PC-3 (cell line): ENCODE data around the gene GTF2H4. TPM values are rescaled to one million over a fixed set of nuclear protein-coding genes. Genes with fewer than 3 reads are reported as not detected.
"Not testable (repeated sequence)": the region's sequence is repeated elsewhere in the genome, so short reads cannot be mapped to it uniquely, and the experiment has no call there.

Experiments
- ATAC-seq: fragments of 200-7000 bp; cut with Tn5 transposase; 2 replicates; pipeline ENCODE4 v1.9.1; 2020; ENCODE audit warnings: mild to moderate bottlenecking, moderate library complexity
- BruUV-seq: library from RNA; stranded (reverse); fragments of 400-500 nt; replicated peaks from 2 replicates; lab custom pipeline; 2021; lab: Mats Ljungman, UMichigan
- CTCF ChIA-PET: fragments of 300-600 bp; sonication (Branson Sonifier 250); formaldehyde crosslinking; loops from one replicate; lab custom pipeline; 2022; ENCODE audit warnings: antibody characterized with exemption; lab: Charles Lee
- POLR2A ChIA-PET: fragments of 300-600 bp; sonication (Branson Sonifier 250); formaldehyde crosslinking; loops from one replicate; lab custom pipeline; 2022; ENCODE audit warnings: antibody characterized with exemption; ENCODE audit not compliant: unreplicated experiment; lab: Charles Lee
- DNase-seq: peaks from one replicate; pipeline ENCODE4 v3.0.0-alpha.2; 2015
- H2AFZ ChIP-seq: fragments of 300-600 bp; sonication (generic); 2 replicates; pipeline ENCODE4 v1.6.0; 2016; ENCODE audit warnings: antibody characterized with exemption, low read length
- H3F3A ChIP-seq: fragments of 300-600 bp; sonication (generic); one replicate; pipeline ENCODE4 v1.6.0; 2017; ENCODE audit warnings: antibody characterized with exemption, low read length, control low read depth, mild to moderate bottlenecking; ENCODE audit not compliant: unreplicated experiment
- H3K27ac ChIP-seq: fragments of 300-600 bp; sonication (generic); 2 replicates; pipeline ENCODE4 v1.5.1; 2016; ENCODE audit warnings: mild to moderate bottlenecking, low read length
- H3K27me3 ChIP-seq: fragments of 300-600 bp; sonication (generic); 2 replicates; pipeline ENCODE4 v1.6.1; 2016; ENCODE audit warnings: low read length, mixed read lengths
- H3K36me3 ChIP-seq: fragments of 300-600 bp; sonication (generic); 2 replicates; pipeline ENCODE4 v1.6.1; 2016; ENCODE audit warnings: low read depth, mixed run types, low read length, mixed read lengths
- H3K4me1 ChIP-seq: fragments of 300-600 bp; sonication (generic); 2 replicates; pipeline ENCODE4 v1.5.1; 2016; ENCODE audit warnings: low read length; ENCODE audit not compliant: insufficient read depth
- H3K4me2 ChIP-seq: fragments of 300-600 bp; sonication (generic); 2 replicates; pipeline ENCODE4 v1.6.0; 2016; ENCODE audit warnings: low read length
- H3K4me3 ChIP-seq: fragments of 300-600 bp; sonication (generic); 2 replicates; pipeline ENCODE4 v1.5.1; 2016; ENCODE audit warnings: mild to moderate bottlenecking, low read length, mixed read lengths
- H3K79me2 ChIP-seq: fragments of 300-600 bp; sonication (generic); 2 replicates; pipeline ENCODE4 v1.6.1; 2017; ENCODE audit warnings: low read length, mixed read lengths
- H3K9ac ChIP-seq: fragments of 300-600 bp; sonication (generic); 2 replicates; pipeline ENCODE4 v1.6.0; 2016; ENCODE audit warnings: mild to moderate bottlenecking, low read length
- H3K9me2 ChIP-seq: fragments of 300-600 bp; sonication (generic); replicated peaks from 2 replicates; pipeline ENCODE4 v1.6.1; 2016; ENCODE audit warnings: mixed run types, low read length, mixed read lengths
- H3K9me3 ChIP-seq: fragments of 300-600 bp; sonication (generic); 2 replicates; pipeline ENCODE4 v1.6.1; 2016; ENCODE audit warnings: low read length, mixed read lengths
- H4K20me1 ChIP-seq: fragments of 300-600 bp; sonication (generic); 2 replicates; pipeline ENCODE4 v1.6.1; 2016; ENCODE audit warnings: low read length, mixed read lengths
- CTCF ChIP-seq: fragments of 300-600 bp; sonication (generic); conservative IDR thresholded peaks from 2 replicates; pipeline ENCODE4 v1.5.1; 2017; ENCODE audit warnings: antibody characterized with exemption, low read depth, mild to moderate bottlenecking, low read length
- EZH2 ChIP-seq: fragments of 300-600 bp; sonication (generic); IDR thresholded peaks from one replicate; pipeline ENCODE4 v1.6.1; 2017; ENCODE audit warnings: antibody characterized with exemption, mild to moderate bottlenecking, low read length; ENCODE audit not compliant: unreplicated experiment
- EZH2phosphoT487 ChIP-seq: fragments of 300-600 bp; sonication (generic); IDR thresholded peaks from 2 replicates; pipeline ENCODE4 v1.6.1; 2018; ENCODE audit warnings: mild to moderate bottlenecking, antibody characterized with exemption, low read length, borderline replicate concordance
- intact Hi-C: fragments of 100-400 bp; cut with micrococcal nuclease; formaldehyde crosslinking; loops from 2 replicates; pipeline ENCODE4 v1.9.0; 2023
- total RNA-seq: library from RNA; depleted of rRNA; stranded (reverse); fragments of >200 nt; gene quantifications from 2 replicates; pipeline ENCODE4 v1.2.3, GENCODE V29; 2014

Gene GTF2H4
- total RNA-seq, 1 experiment from 2014 or later: 28.7 TPM

GRCh38 chr6:30926644-30927043 lies 18.6 kb downstream of the GTF2H4 start:
- ATAC-seq (peak; percentile 65), DNase-seq (peak; percentile 52)
- H3K27me3 ChIP-seq: no peaks in the 10 kb centered on the region
- TF ChIP-seq EZH2: no peak
- TF ChIP-seq EZH2phosphoT487: no peak
- TF ChIP-seq CTCF: no peak
- H3K79me2 ChIP-seq: peaks cover 8% of the 10 kb centered on the region; the same call in 1 of the 2 replicates
- intact Hi-C loops: no loop called here
- no peak overlapping the region for H2AFZ ChIP-seq
- H3K9me2 ChIP-seq: no peaks in the 10 kb centered on the region
- H3K36me3 ChIP-seq: peaks cover 36% of the 10 kb centered on the region
- CTCF ChIA-PET: interaction anchor here (0.6 to 1.9 kb wide), 2 partner anchors 15 to 144 kb away, joined by 3 to 7 read pairs; no protein-coding TSS in a partner anchor
- H3F3A ChIP-seq: no peaks in the 10 kb centered on the region
- no peak overlapping the region for H3K9ac ChIP-seq
- BruUV-seq: no TSS peak
- H4K20me1 ChIP-seq: no peaks in the 10 kb centered on the region
- H3K27ac ChIP-seq: no peak overlapping the region
- no peak overlapping the region for H3K4me3 ChIP-seq
- no peaks in the 10 kb centered on the region for H3K9me3 ChIP-seq
- POLR2A ChIA-PET: interaction anchor here (0.7 kb wide), 1 partner anchor 77 kb away, joined by 4 read pairs; no protein-coding TSS in a partner anchor
- H3K4me2 ChIP-seq: no peak overlapping the region
- H3K4me1 ChIP-seq: peaks cover 32% of the 10 kb centered on the region

GRCh38 chr6:30927080-30927479 lies 19.1 kb downstream of the GTF2H4 start:
- H3K9me2 ChIP-seq, H4K20me1 ChIP-seq, H3K9me3 ChIP-seq, intact Hi-C loops, ATAC-seq, H3K4me2 ChIP-seq, H3K4me3 ChIP-seq, H3F3A ChIP-seq, H3K9ac ChIP-seq, DNase-seq, H3K27me3 ChIP-seq, H2AFZ ChIP-seq, H3K79me2 ChIP-seq, BruUV-seq, H3K27ac ChIP-seq: not testable (repeated sequence)
- ChIA-PET CTCF (interaction anchor here (1.9 kb wide), 1 partner anchor 144 kb away, joined by 7 read pairs; no protein-coding TSS in a partner anchor), POLR2A (interaction anchor here (0.7 kb wide), 1 partner anchor 77 kb away, joined by 4 read pairs; no protein-coding TSS in a partner anchor)
- Histone ChIP-seq H3K4me1 (peaks cover 32% of the 10 kb centered on the region), H3K36me3 (peaks cover 34% of the 10 kb centered on the region)

GRCh38 chr6:30928677-30929076 lies 20.7 kb downstream of the GTF2H4 start:
- Histone ChIP-seq H3K79me2 (peaks cover 3% of the 10 kb centered on the region; the same call in 1 of the 2 replicates), H3K27me3 (no peaks in the 10 kb centered on the region), H3K36me3 (peaks cover 30% of the 10 kb centered on the region), H3K27ac (no peak overlapping the region), H4K20me1 (no peaks in the 10 kb centered on the region), H3F3A (no peaks in the 10 kb centered on the region), H2AFZ (no peak overlapping the region), H3K4me2 (no peak overlapping the region), H3K9me2 (no peaks in the 10 kb centered on the region), H3K9ac (no peak overlapping the region), H3K4me3 (no peak overlapping the region), H3K4me1 (peaks cover 19% of the 10 kb centered on the region), H3K9me3 (no peaks in the 10 kb centered on the region)
- intact Hi-C loops: no loop called here
- TF ChIP-seq EZH2 (no peak), CTCF (no peak), EZH2phosphoT487 (no peak)
- ChIA-PET CTCF (no interaction called here), POLR2A (no interaction called here)
- DNase-seq (no peak), ATAC-seq (no peak)
- no TSS peak for BruUV-seq
